IPS-15b (cell line): ENCODE data around the gene RBM17.

ENCODE experiments used
- H3K27me3 ChIP-seq: one replicate; pipeline ENCODE4 v1.6.1; 2013; ENCODE audit warnings: low read length; ENCODE audit not compliant: control insufficient read depth, insufficient read depth
- H3K36me3 ChIP-seq: one replicate; pipeline ENCODE4 v1.6.1; 2013; ENCODE audit warnings: low read length; ENCODE audit not compliant: control insufficient read depth, insufficient read depth
- H3K4me1 ChIP-seq: one replicate; pipeline ENCODE4 v1.6.1; 2013; ENCODE audit warnings: mild to moderate bottlenecking, low read length; ENCODE audit not compliant: control insufficient read depth, insufficient read depth
- H3K4me3 ChIP-seq: one replicate; pipeline ENCODE4 v1.5.1; 2013; ENCODE audit warnings: low read depth, low read length
- H3K9ac ChIP-seq: one replicate; pipeline ENCODE4 v1.6.1; 2013; ENCODE audit warnings: low read depth, mild to moderate bottlenecking, low read length
- H3K9me3 ChIP-seq: one replicate; pipeline ENCODE4 v1.6.1; 2013; ENCODE audit warnings: mild to moderate bottlenecking, low read length; ENCODE audit not compliant: control insufficient read depth, insufficient read depth

RBM17 gene

DNA sequence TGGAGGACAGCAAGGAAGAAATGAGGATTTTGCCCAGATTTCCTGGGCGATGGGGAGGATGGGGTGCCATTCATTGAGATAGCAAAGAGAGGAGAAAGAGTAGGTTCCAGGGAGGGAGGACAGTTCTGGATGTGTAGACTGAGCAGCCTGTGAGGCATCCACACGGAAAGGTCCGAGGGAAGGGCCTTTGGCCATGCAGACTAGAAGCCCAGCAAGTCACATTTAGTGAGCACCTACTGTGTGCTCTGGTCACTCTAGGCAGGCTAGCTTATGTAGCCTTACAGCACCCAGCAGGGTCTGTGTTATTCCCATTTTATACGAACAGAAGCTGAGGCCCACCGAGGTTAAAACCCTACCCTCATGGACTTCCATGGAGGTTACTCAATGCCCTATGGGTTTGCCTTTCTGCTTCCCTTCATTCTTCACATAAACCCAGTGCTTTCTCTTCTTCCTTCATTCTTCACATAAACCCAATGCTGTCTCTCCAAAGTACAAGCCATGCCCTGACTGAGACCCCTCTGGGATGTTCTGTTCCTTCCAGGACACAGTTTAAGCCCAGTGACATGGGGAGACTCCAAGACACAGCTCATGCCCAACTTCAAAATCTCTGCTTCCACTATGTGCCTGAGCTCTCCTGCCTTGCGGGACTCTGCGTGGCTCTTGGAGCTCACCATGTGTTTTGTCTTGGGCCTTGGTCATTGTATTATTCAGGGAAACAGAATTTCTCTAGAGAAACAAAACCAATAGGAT, 40.4 kb upstream of the RBM17 start:
- Histone ChIP-seq H3K9me3 (no peaks in the 10 kb centered on the region), H3K9ac (no peak overlapping the region), H3K4me3 (no peak overlapping the region), H3K27me3 (no peaks in the 10 kb centered on the region), H3K36me3 (no peaks in the 10 kb centered on the region), H3K4me1 (no peaks in the 10 kb centered on the region)

DNA sequence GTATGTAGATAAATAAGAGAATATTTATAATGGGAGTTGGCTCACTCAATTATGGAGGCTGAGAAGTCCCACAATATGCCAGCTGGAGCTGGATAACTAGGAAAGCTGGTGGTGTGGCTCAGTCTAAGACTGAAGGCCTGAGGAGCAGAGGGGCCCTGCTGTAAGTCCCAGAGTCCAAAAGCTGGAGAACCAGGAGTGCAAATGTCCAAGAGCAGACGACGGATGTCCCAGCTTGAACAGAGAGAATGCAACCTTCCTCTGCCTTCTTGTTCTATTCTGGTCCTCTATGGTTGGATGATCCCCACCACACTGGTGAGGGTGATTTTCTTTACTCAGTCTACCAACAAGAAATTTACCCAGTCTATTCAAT, 39.8 kb upstream of the RBM17 start:
- Histone ChIP-seq H3K27me3 (no peaks in the 10 kb centered on the region), H3K4me3 (no peak overlapping the region), H3K36me3 (no peaks in the 10 kb centered on the region), H3K9ac (no peak overlapping the region), H3K4me1 (no peaks in the 10 kb centered on the region), H3K9me3 (no peaks in the 10 kb centered on the region)

- Histone ChIP-seq H3K36me3 (no peaks in the 10 kb centered on the region), H3K27me3 (no peaks in the 10 kb centered on the region), H3K4me3 (no peak overlapping the region), H3K4me1 (no peaks in the 10 kb centered on the region), H3K9me3 (no peaks in the 10 kb centered on the region), H3K9ac (no peak overlapping the region)
Observed at GRCh38 chr10:6050801-6051445, 37.9 kb upstream of the RBM17 start.

DNA sequence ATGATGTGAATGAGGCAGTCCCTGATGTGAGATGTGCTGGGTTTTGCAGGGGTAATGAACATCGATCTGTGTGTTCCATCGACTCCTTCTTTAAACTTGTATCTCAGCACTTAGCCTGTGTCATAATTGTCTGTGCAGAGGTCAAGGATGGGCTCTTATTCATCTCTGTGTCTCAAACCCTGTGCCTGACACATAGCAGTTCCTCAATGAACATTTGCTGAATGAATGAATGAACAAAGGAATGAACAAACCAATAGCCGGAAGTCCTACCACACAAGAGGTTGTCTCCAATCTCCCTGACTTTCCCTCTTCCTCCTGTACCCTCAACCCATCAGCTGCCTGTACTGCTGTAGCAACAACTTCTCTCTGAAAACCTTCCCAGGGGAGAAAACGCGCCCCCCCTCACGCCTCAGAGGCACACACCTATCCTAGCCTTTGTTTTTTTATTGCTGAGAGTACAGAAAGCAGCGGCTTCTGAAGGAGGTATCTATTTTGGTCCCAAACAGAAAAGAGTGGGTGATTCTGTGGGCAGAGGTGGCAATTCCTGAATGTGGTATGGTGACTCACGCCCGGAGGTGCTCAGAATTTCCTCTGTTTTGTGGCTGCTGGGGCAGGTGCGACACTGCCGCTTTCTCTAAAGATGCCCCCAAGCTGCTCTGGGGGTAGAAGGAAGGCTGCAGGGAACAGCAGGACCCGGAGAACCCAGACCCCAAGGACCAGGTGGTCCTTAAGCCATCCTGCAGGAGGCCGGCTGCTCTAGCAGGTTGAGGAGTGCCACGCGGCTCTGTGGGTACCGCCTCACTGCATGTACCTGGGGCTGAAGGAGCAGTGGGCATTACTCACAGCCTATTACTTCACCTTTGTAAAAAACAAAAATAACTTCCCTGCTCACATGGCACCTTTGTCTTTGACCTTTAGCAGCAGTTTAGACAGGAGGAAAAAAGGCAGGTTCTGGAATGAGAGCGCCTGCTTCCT, 36.3 kb upstream of the RBM17 start:
- no peaks in the 10 kb centered on the region for H3K36me3 ChIP-seq

GRCh38 chr10:6053303-6053702, 35.5 kb upstream of the RBM17 start:
- Histone ChIP-seq H3K9me3 (no peaks in the 10 kb centered on the region), H3K4me3 (no peak overlapping the region), H3K9ac (no peak overlapping the region), H3K27me3 (no peaks in the 10 kb centered on the region), H3K36me3 (no peaks in the 10 kb centered on the region), H3K4me1 (no peaks in the 10 kb centered on the region)

More for the DNA sequence above, 36.3 kb upstream of the RBM17 start:
- Histone ChIP-seq H3K9me3 (no peaks in the 10 kb centered on the region), H3K27me3 (no peaks in the 10 kb centered on the region), H3K9ac (no peak overlapping the region), H3K4me1 (no peaks in the 10 kb centered on the region), H3K4me3 (no peak overlapping the region)

- H3K9ac ChIP-seq = no peak overlapping the region
- no peaks in the 10 kb centered on the region for H3K9me3 ChIP-seq
- H3K27me3 ChIP-seq = no peaks in the 10 kb centered on the region
- H3K36me3 ChIP-seq = no peaks in the 10 kb centered on the region
- no peaks in the 10 kb centered on the region for H3K4me1 ChIP-seq
- no peak overlapping the region for H3K4me3 ChIP-seq
Observed at GRCh38 chr10:6053816-6054631, 34.8 kb upstream of the RBM17 start.

GRCh38 chr10:6054884-6055283, 34.0 kb upstream of the RBM17 start:
- Histone ChIP-seq H3K4me1 (no peaks in the 10 kb centered on the region), H3K36me3 (no peaks in the 10 kb centered on the region), H3K9me3 (no peaks in the 10 kb centered on the region), H3K27me3 (no peaks in the 10 kb centered on the region), H3K9ac (no peak overlapping the region), H3K4me3 (no peak overlapping the region)

GRCh38 chr10:6055929-6056328, 32.9 kb upstream of the RBM17 start:
- H3K9me3 ChIP-seq = no peaks in the 10 kb centered on the region
- H3K36me3 ChIP-seq = no peaks in the 10 kb centered on the region
- no peak overlapping the region for H3K9ac ChIP-seq
- no peak overlapping the region for H3K4me3 ChIP-seq
- H3K27me3 ChIP-seq = no peaks in the 10 kb centered on the region
- H3K4me1 ChIP-seq = no peaks in the 10 kb centered on the region

- Histone ChIP-seq H3K4me3 (no peak overlapping the region), H3K9ac (no peak overlapping the region), H3K27me3 (no peaks in the 10 kb centered on the region), H3K36me3 (no peaks in the 10 kb centered on the region), H3K9me3 (no peaks in the 10 kb centered on the region), H3K4me1 (no peaks in the 10 kb centered on the region)
Observed at GRCh38 chr10:6056411-6057135, 32.3 kb upstream of the RBM17 start.

GRCh38 chr10:6058682-6059475, 30.0 kb upstream of the RBM17 start:
- Histone ChIP-seq H3K4me1 (no peaks in the 10 kb centered on the region), H3K9ac (no peak overlapping the region), H3K27me3 (no peaks in the 10 kb centered on the region)

More at GRCh38 chr10:6058682-6059475, 30.0 kb upstream of the RBM17 start:
- H3K36me3 ChIP-seq = no peaks in the 10 kb centered on the region
- H3K4me3 ChIP-seq = no peak overlapping the region
- no peaks in the 10 kb centered on the region for H3K9me3 ChIP-seq
